SK-N-SH treated with all-trans-retinoic acid at 6 μM for 48 hours (cell line): ENCODE data around the gene F3.
A peak's percentile ranks its signal among the peaks of the same experiment; 100 is the strongest.

Experiments used
- ATAC-seq: fragments of 200-7000 bp; cut with Tn5 transposase; 3 replicates; pipeline ENCODE4 v1.9.1; 2020; ENCODE audit warnings: mild to moderate bottlenecking, moderate library complexity
- ARNTL ChIP-seq: fragments of 450-650 bp; formaldehyde crosslinking; IDR thresholded peaks from 2 replicates; pipeline ENCODE4 v1.5.0; 2020; ENCODE audit warnings: low read depth, mild to moderate bottlenecking, moderate library complexity, borderline replicate concordance
- BACH2 ChIP-seq: fragments of 250-450 bp; sonication (Bioruptor Pico); IDR thresholded peaks from 2 replicates; pipeline ENCODE4 v1.9.0; 2021; ENCODE audit warnings: mild to moderate bottlenecking, borderline replicate concordance
- CSDC2 ChIP-seq: fragments of 250-450 bp; sonication (Bioruptor Pico); IDR thresholded peaks from 2 replicates; pipeline ENCODE4 v1.5.0; 2020; ENCODE audit warnings: mild to moderate bottlenecking, moderate library complexity
- ESRRG ChIP-seq: fragments of 250-450 bp; sonication (Bioruptor Pico); IDR thresholded peaks from 2 replicates; pipeline ENCODE4 v1.6.1; 2021; ENCODE audit warnings: mild to moderate bottlenecking
- GLIS3 ChIP-seq: fragments of 250-450 bp; sonication (Bioruptor Pico); IDR thresholded peaks from 2 replicates; pipeline ENCODE4 v1.5.0; 2020; ENCODE audit warnings: mild to moderate bottlenecking, moderate library complexity
- ISL1 ChIP-seq: fragments of 250-450 bp; sonication (Bioruptor Pico); IDR thresholded peaks from 2 replicates; pipeline ENCODE4 v2.1.2; 2022; ENCODE audit warnings: mild to moderate bottlenecking, moderate library complexity
- PATZ1 ChIP-seq: fragments of 250-450 bp; sonication (Bioruptor Pico); IDR thresholded peaks from 2 replicates; pipeline ENCODE4 v1.8.0; 2020; ENCODE audit warnings: mild to moderate bottlenecking, moderate library complexity, borderline replicate concordance
- POU6F1 ChIP-seq: fragments of 250-450 bp; sonication (Bioruptor Pico); IDR thresholded peaks from 2 replicates; pipeline ENCODE4 v1.8.0; 2021; ENCODE audit warnings: low read depth, mild to moderate bottlenecking, moderate library complexity, borderline replicate concordance
- PPARA ChIP-seq: fragments of 250-450 bp; sonication (Bioruptor Pico); IDR thresholded peaks from 2 replicates; pipeline ENCODE4 v1.5.0; 2020; ENCODE audit warnings: mild to moderate bottlenecking, borderline replicate concordance
- RARB ChIP-seq: fragments of 250-450 bp; sonication (Bioruptor Pico); IDR thresholded peaks from 2 replicates; pipeline ENCODE4 v1.8.0; 2021; ENCODE audit warnings: mild to moderate bottlenecking, moderate library complexity
- SNAI2 ChIP-seq: fragments of 250-450 bp; sonication (Bioruptor Pico); IDR thresholded peaks from 2 replicates; pipeline ENCODE4 v1.5.0; 2020; ENCODE audit warnings: mild to moderate bottlenecking, moderate library complexity
- TCF4 ChIP-seq: fragments of 250-450 bp; sonication (Bioruptor Pico); IDR thresholded peaks from 2 replicates; pipeline ENCODE4 v1.8.0; 2021; ENCODE audit warnings: mild to moderate bottlenecking, moderate library complexity, borderline replicate concordance
- TSHZ2 ChIP-seq: fragments of 250-450 bp; sonication (Bioruptor Pico); IDR thresholded peaks from 2 replicates; pipeline ENCODE4 v1.5.0; 2020; ENCODE audit warnings: mild to moderate bottlenecking, moderate library complexity
- ZC3H10 ChIP-seq: fragments of 250-450 bp; sonication (Bioruptor Pico); IDR thresholded peaks from 2 replicates; pipeline ENCODE4 v1.5.1; 2021; ENCODE audit warnings: mild to moderate bottlenecking, moderate library complexity
- ZFP3 ChIP-seq: fragments of 250-450 bp; sonication (Bioruptor Pico); IDR thresholded peaks from 2 replicates; pipeline ENCODE4 v1.5.0; 2020; ENCODE audit warnings: mild to moderate bottlenecking, moderate library complexity
- ZFP30 ChIP-seq: fragments of 450-650 bp; formaldehyde crosslinking; IDR thresholded peaks from 2 replicates; pipeline ENCODE4 v1.5.0; 2022; ENCODE audit warnings: mild to moderate bottlenecking, moderate library complexity
- ZNF565 ChIP-seq: fragments of 450-650 bp; formaldehyde crosslinking; conservative IDR thresholded peaks from 2 replicates; pipeline ENCODE4 v1.5.0; 2020; ENCODE audit warnings: low read depth, mild to moderate bottlenecking, moderate library complexity
- ZNF70 ChIP-seq: fragments of 450-650 bp; formaldehyde crosslinking; IDR thresholded peaks from 2 replicates; pipeline ENCODE4 v1.5.0; 2020; ENCODE audit warnings: mild to moderate bottlenecking, moderate library complexity
- ZNF8 ChIP-seq: fragments of 450-650 bp; formaldehyde crosslinking; IDR thresholded peaks from 2 replicates; pipeline ENCODE4 v1.5.0; 2020; ENCODE audit warnings: mild to moderate bottlenecking, moderate library complexity
- TF ChIP-seq, protein P1 (sequence below): fragments of 250-450 bp; sonication (Bioruptor Pico); IDR thresholded peaks from 2 replicates; pipeline ENCODE4 v1.5.1; 2021; ENCODE audit warnings: mild to moderate bottlenecking, moderate library complexity
- TF ChIP-seq, protein P2 (sequence below): fragments of 250-450 bp; sonication (Bioruptor Pico); IDR thresholded peaks from 2 replicates; pipeline ENCODE4 v1.5.1; 2020; ENCODE audit warnings: low read depth, mild to moderate bottlenecking, moderate library complexity

The F3 gene

GRCh38 chr1:94515296-94515947 is 26.1 kb downstream of the F3 start:
- no peak for ATAC-seq
- TF ChIP-seq ZFP30 (CRISPR knock-in tag) = no peak
- no peak for TF ChIP-seq ZFP3 (CRISPR knock-in tag)
- no peak for TF ChIP-seq TCF4 (CRISPR knock-in tag)
- no peak for TF ChIP-seq PATZ1 (CRISPR knock-in tag)
- TF ChIP-seq, protein P1, sequence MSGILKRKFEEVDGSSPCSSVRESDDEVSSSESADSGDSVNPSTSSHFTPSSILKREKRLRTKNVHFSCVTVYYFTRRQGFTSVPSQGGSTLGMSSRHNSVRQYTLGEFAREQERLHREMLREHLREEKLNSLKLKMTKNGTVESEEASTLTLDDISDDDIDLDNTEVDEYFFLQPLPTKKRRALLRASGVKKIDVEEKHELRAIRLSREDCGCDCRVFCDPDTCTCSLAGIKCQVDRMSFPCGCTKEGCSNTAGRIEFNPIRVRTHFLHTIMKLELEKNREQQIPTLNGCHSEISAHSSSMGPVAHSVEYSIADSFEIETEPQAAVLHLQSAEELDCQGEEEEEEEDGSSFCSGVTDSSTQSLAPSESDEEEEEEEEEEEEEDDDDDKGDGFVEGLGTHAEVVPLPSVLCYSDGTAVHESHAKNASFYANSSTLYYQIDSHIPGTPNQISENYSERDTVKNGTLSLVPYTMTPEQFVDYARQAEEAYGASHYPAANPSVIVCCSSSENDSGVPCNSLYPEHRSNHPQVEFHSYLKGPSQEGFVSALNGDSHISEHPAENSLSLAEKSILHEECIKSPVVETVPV (CRISPR knock-in tag) = no peak
- TF ChIP-seq GLIS3 = no peak
- no peak for TF ChIP-seq ZNF8
- TF ChIP-seq PPARA (CRISPR knock-in tag) = no peak
- TF ChIP-seq RARB = no peak
- no peak for TF ChIP-seq CSDC2
- no peak for TF ChIP-seq ZNF565 (CRISPR knock-in tag)

DNA sequence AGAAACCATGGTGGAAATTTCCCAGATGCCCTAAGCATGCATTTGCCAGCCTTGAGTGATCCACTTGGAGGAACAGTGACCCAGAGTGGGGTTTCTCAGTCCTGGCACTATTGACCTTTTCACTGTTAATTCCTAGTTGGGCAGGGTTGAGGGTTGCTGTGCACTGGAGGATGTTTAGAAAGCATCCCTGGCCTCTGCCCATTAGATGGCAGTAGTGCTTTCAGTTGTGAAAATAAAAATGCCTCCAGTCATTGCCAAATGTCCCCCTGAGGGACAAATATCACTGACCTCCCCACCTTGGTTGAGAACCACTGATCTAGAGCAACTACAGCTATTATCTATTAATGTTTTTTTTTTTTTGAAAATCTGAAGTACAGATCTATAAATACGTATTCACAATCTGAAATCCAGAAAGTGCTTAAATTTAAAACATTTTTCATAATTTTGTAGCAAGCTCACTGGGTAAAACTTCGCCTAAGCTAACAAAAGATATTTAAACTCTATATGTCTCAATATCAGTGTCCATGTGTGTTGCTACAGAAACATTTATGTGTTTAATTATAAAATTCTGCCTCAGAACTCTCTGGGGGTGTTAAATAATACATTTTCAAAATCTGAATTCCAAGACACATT is 27.3 kb downstream of the F3 start:
- ATAC-seq = peak; percentile 76
- no peak for TF ChIP-seq ZNF70 (CRISPR knock-in tag)
- no peak for TF ChIP-seq SNAI2
- TF ChIP-seq BACH2 = no peak
- no peak for TF ChIP-seq PPARA (CRISPR knock-in tag)
- no peak for TF ChIP-seq ZFP30 (CRISPR knock-in tag)
- TF ChIP-seq, protein P1 (CRISPR knock-in tag) = no peak
- TF ChIP-seq GLIS3 = no peak
- no peak for TF ChIP-seq ARNTL
- no peak for TF ChIP-seq TCF4 (CRISPR knock-in tag)
- no peak for TF ChIP-seq CSDC2

- no peak for ATAC-seq
- no peak for TF ChIP-seq PATZ1 (CRISPR knock-in tag)
- TF ChIP-seq PPARA (CRISPR knock-in tag) = no peak
- TF ChIP-seq ISL1 (CRISPR knock-in tag) = no peak
- TF ChIP-seq ZNF565 (CRISPR knock-in tag) = no peak
- TF ChIP-seq TSHZ2 = no peak
- TF ChIP-seq, protein P2, sequence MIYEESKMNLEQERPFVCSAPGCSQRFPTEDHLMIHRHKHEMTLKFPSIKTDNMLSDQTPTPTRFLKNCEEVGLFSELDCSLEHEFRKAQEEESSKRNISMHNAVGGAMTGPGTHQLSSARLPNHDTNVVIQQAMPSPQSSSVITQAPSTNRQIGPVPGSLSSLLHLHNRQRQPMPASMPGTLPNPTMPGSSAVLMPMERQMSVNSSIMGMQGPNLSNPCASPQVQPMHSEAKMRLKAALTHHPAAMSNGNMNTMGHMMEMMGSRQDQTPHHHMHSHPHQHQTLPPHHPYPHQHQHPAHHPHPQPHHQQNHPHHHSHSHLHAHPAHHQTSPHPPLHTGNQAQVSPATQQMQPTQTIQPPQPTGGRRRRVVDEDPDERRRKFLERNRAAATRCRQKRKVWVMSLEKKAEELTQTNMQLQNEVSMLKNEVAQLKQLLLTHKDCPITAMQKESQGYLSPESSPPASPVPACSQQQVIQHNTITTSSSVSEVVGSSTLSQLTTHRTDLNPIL (CRISPR knock-in tag) = no peak
- TF ChIP-seq TCF4 (CRISPR knock-in tag) = no peak
- TF ChIP-seq RARB = no peak
- TF ChIP-seq ESRRG (CRISPR knock-in tag) = no peak
- TF ChIP-seq ARNTL = no peak
- no peak for TF ChIP-seq ZFP3 (CRISPR knock-in tag)
- no peak for TF ChIP-seq ZNF8
- TF ChIP-seq SNAI2 = no peak
- TF ChIP-seq, protein P1 (CRISPR knock-in tag) = no peak
- no peak for TF ChIP-seq ZC3H10 (CRISPR knock-in tag)
- no peak for TF ChIP-seq GLIS3
- TF ChIP-seq CSDC2 = no peak
- no peak for TF ChIP-seq ZNF70 (CRISPR knock-in tag)
- TF ChIP-seq POU6F1 (CRISPR knock-in tag) = no peak
These were observed 28.7 kb downstream of the F3 start for GRCh38 chr1:94512816-94513215.
